PC-9 (cell line): ENCODE data around the gene PAPOLA.

Source experiments
- CTCF ChIP-seq: fragments of 200-600 bp; sonication (generic); conservative IDR thresholded peaks from 2 replicates; pipeline ENCODE4 v1.6.1; 2017; ENCODE audit warnings: mixed run types, antibody characterized with exemption, mild to moderate bottlenecking, moderate library complexity
- EZH2 ChIP-seq: fragments of 200-600 bp; sonication (generic); IDR thresholded peaks from 2 replicates; pipeline ENCODE4 v1.8.0; 2017; ENCODE audit warnings: antibody characterized with exemption, low read depth

GRCh38 chr14:96576359-96576758, 74.2 kb downstream of the PAPOLA start:
- TF ChIP-seq CTCF (no peak), EZH2 (no peak)
